Astrocyte (in vitro differentiated cells and primary cell): ENCODE results near the gene FANCE.

Experiments
- CTCF ChIP-seq: IDR thresholded peaks from 2 replicates; pipeline ENCODE4 v1.5.1; 2011; ENCODE audit warnings: low read depth, mild to moderate bottlenecking, inconsistent platforms, low read length, moderate library complexity; ENCODE audit not compliant: insufficient read depth
- EZH2 ChIP-seq: IDR thresholded peaks from 2 replicates; pipeline ENCODE4 v1.6.1; 2012; ENCODE audit warnings: mild to moderate bottlenecking, low read length, inconsistent platforms; ENCODE audit not compliant: insufficient read depth

DNA sequence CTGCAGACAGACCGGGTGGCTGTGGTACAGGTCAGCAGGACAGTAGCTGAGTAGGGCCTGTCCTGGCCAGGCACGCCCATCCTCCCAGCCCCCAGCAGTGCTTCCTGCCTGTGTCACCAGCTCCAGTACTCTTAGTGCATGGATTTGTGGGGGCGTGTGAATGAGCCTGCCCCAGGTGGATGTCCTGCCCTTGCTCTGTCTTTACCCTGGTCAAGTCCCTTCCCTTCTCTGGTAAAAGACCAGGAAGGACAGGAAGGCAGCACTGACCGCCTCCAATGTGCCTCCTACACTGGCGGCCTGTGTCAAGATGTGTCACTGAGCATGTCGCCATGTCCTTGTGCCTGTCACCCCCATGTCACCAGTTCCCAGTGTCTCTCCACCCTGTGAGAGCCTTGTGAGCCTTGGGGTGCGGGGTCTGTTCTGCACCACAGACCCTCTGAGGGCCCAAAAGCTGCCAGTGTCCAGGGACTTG lies 32.8 kb downstream of the FANCE start:
- TF ChIP-seq CTCF (no peak), EZH2 (no peak)
